GM21619 (cell line): ENCODE data around the gene HDAC4.
"Not testable (repeated sequence)": the region's sequence is repeated elsewhere in the genome, so short reads cannot be mapped to it uniquely, and the experiment has no call there.

ENCODE experiments used
- ATAC-seq: cut with Tn5 transposase; IDR thresholded peaks from one replicate; pipeline ENCODE4 v1.9.1; 2021; ENCODE audit not compliant: unreplicated experiment

The HDAC4 gene

GRCh38 chr2:239285071-239285931, 115.5 kb downstream of the HDAC4 start:
- no peak for ATAC-seq

- no peak for ATAC-seq
Measured at GRCh38 chr2:239283961-239284795, 116.6 kb downstream of the HDAC4 start.

GRCh38 chr2:239283288-239283945, 117.4 kb downstream of the HDAC4 start:
- no peak for ATAC-seq

GRCh38 chr2:239282448-239283287, 118.2 kb downstream of the HDAC4 start:
- no peak for ATAC-seq

DNA sequence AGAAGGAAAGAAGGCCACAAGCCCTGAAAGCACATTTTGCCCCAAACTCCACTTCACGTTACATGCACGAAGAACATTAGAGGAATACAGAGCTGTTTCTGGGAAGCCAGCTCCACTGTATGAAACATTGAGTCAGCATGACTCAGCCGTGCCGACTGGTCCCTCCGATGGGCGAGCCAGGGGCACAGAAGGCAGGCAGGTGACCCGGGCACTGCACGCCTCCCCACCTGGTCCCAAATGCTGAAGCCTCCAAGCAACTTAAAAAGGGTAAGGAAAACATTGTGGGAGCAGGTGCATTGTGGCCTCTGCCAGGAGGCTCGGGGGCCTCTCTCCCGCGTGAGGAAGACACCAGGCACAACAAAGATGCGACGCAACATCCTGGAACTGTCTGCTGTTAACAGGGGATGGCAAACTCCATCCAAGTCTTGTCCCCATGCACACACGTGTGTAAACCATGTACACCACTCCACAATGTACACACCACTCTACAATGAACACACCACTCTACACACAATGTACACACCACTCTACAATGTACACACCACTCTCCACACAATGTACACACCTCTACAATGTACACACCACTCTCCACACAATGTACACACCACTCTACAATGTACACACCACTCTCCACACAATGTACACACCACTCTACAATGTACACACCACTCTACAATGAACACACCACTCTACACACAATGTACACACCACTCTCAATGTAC, 120.4 kb downstream of the HDAC4 start:
- not testable (repeated sequence) for ATAC-seq

DNA sequence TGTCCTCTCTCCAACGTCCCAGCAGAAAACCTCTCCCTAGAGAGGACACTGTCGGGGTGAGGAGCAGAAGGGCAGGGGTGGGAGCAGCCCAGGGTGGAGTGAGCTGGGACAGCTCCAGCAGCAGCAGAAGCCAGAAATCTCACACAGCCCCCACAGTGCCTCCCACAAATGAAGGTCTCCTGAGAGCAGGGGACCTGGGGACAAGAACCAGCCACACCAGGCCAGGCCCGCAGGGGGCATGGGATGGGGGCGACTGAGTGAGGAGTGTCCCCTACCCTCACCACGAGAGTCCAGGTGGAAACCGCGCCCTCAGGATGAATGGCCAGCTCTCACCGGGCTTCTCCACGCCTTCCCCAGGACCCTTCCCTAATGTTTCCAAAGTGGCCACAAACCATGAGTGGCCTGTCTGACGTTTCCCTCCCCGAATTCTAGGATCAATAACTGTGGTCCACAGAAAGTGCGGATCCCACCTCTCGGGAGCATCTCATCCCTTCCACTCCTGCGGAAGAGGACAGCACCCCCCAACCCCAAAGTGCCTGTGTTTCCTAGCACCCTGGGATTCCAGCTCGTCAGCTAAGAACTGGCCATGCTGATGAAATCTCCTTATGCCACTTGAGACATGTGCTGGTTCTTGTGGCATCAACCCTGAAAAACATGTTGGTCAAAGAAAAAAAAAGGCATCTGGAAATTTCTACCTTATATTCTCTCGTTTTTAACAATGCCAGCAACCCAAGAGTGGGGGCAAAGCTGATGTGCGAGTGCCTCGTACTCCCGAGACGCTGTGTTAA, 121.1 kb downstream of the HDAC4 start:
- ATAC-seq: no peak

DNA sequence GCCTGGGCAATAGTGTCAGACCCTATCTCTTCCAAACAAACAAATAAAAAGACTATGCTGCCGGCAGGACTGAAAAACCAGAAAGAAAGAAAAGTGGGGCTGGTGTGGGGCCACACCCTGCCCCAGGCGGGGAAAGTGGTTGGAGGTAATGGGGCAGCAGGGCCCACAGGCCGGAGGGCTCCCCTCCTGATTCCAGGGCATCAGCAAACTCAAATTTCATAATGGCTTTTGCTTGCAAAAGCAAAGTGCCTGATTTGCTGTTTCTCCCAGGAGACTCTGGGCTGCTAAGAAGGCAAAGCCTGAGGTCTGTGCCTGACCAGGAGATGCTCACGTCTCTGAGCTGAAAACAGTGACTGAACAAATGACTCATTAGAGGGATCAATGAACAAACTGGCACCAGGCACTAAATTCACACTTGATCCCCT, 121.9 kb downstream of the HDAC4 start:
- ATAC-seq: no peak

- ATAC-seq: no peak
Measured at GRCh38 chr2:239278361-239278760, 122.5 kb downstream of the HDAC4 start.

- no peak for ATAC-seq
Measured at GRCh38 chr2:239277401-239278085, 123.3 kb downstream of the HDAC4 start.

DNA sequence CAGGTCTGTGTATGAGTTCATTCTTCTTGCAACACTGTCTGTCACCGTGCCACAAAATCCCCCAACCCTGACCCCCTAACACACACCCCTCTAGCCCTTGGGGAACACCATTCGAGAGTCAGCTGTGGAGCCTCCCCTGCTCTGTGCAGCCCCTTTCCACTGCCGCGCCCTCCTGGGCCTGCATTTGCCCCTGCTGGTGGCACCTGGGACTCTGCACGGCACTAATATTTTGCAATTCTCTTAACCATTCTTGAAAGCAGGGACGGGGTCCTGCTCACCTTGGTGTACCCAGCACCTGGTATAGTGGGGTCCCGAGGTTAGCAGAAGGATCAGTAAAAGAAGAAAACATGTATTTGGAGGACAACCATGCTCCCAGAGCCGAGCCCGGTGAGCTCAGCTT, 124.0 kb downstream of the HDAC4 start:
- ATAC-seq: no peak

DNA sequence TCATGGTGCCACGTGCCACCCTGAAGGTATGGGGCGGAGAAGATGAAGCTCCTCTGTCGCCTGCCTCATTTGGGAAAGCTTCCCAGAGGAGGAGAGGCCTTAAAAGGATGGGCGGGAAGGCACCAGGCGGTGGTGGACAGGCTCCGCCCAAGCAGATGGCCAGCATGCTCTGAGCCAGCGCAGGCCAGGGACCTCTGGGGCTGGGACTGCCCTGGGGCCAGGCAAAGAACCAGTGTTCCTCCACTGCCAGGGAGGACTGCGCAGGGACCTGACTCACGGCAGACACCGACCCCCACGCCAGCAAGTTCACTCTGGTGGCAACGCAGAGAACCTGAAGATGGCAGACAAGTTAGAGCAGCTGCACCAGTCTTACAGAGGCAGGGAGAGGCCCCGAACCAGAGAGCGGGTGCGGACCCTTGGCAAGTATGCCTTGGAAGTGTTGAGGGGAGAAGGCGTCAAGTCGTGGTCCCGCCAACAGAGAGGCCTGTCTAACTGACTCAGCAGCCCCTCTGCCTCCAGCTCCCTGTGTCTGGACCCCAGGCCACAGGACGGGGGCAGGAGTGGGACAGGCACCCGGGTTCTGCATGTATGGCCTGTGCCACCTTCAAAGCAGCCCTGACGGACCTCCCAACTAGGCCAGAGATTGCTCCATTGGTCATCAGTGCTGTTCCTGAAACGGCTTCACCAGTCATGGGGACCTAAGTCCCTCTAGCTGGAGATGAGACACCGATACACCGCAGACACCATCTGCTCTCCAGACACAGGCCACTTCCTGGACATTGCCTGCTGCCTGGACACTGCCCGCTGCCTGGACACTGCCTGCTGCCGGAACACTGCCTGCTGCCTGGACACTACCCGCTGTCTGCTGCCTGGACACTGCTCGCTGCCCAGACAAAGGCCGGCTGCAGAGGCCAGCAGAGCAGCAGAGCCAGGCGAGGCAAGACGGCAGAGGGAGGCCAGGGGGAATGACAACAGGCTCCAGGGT, 124.7 kb downstream of the HDAC4 start:
- ATAC-seq: no peak

GRCh38 chr2:239275044-239275685, 125.7 kb downstream of the HDAC4 start:
- ATAC-seq: peak; percentile 74

GRCh38 chr2:239274391-239275043, 126.3 kb downstream of the HDAC4 start:
- no peak for ATAC-seq

DNA sequence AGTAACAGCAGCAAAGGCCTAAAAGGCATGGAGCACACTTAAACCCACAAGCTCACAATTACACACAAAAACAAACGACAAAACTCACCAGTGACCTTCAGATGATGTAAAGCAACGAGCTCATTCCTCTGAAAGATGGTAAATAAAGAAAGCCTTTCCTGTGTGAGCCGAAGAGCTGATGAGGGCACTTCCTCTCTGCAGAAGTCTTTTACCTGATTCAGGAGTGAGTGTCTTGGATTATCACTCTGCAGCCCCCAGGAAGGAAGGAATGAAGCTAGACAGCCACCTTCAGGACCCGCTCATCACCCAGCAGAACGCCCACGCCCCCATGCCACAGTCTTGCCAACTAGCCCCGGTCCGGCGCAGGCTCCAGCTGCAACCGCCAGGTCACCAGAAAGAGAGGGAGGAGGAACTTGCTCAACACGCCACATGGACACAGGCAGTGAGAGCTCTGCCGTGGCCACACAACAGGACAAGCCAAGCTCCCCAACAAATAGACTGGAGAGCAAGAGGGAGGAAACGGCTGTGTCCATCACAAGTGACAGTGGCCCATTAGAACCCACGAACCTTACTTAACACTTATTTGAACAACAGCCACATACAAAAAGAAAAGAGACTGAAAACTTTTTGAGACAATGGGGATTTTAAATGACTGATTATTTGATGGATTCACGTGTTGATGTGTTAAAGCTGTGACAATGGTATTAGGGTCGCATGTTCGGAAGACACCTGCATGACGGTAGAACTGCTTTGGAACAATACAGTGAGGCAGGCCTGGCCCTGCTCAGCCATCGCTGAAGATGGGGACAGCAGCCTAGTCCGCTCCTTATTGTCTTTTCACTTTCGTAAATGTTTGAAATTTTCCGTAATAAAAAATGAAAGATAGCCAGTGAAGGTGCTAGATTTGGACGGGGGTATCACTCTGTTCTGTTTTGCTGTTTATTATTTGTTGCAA, 127.3 kb downstream of the HDAC4 start:
- ATAC-seq: no peak

- ATAC-seq: no peak
Measured at GRCh38 chr2:239272626-239273025, 128.2 kb downstream of the HDAC4 start.
